Activated CD4-positive, alpha-beta T cell treated with anti-CD3 and anti-CD28 coated beads, Interleukin-2, amount 50 U/mL, for 24 hours (primary cell): Measurements from ENCODE around the gene CCDC172.
"Not testable (repeated sequence)": the region's sequence is repeated elsewhere in the genome, so short reads cannot be mapped to it uniquely, and the experiment has no call there.

Source experiments
- DNase-seq, 2 donors: peaks; one replicate each; pipeline ENCODE4 v3.0.0-alpha.2; 2020; ENCODE audit warnings: low read depth in 1 of 2, low spot score in 1 of 2

CCDC172 gene

GRCh38 chr10:116331815-116332214 is 7.6 kb downstream of the CCDC172 start:
- no peak for DNase-seq

GRCh38 chr10:116336866-116337265 is 12.6 kb downstream of the CCDC172 start:
- DNase-seq: no peak

GRCh38 chr10:116352125-116352524 is 27.9 kb downstream of the CCDC172 start:
- DNase-seq: no peak

GRCh38 chr10:116353817-116354216 is 29.6 kb downstream of the CCDC172 start:
- DNase-seq: no peak

- no peak for DNase-seq
Measured at GRCh38 chr10:116355341-116355740, 31.1 kb downstream of the CCDC172 start.

- DNase-seq: no peak
Measured at GRCh38 chr10:116356833-116357232, 32.6 kb downstream of the CCDC172 start.

- DNase-seq: no peak
Measured at GRCh38 chr10:116364868-116365267, 40.6 kb downstream of the CCDC172 start.

GRCh38 chr10:116371737-116372136 is 47.5 kb downstream of the CCDC172 start:
- DNase-seq: no peak

GRCh38 chr10:116382290-116382689 is 58.0 kb downstream of the CCDC172 start:
- DNase-seq: no peak

- DNase-seq: no peak
Measured at GRCh38 chr10:116385311-116385710, 61.1 kb downstream of the CCDC172 start.

GRCh38 chr10:116385994-116386809 is 62.0 kb downstream of the CCDC172 start:
- DNase-seq: no peak

GRCh38 chr10:116393246-116393831 is 69.1 kb downstream of the CCDC172 start:
- not testable (repeated sequence) for DNase-seq

- DNase-seq: no peak
Measured at GRCh38 chr10:116395223-116395985, 71.2 kb downstream of the CCDC172 start.

GRCh38 chr10:116398224-116398623 is 74.0 kb downstream of the CCDC172 start:
- no peak for DNase-seq

- no peak for DNase-seq
Measured at GRCh38 chr10:116402858-116403257, 78.6 kb downstream of the CCDC172 start.

- DNase-seq: no peak
Measured at GRCh38 chr10:116403740-116404250, 79.5 kb downstream of the CCDC172 start.

- no peak for DNase-seq
Measured at GRCh38 chr10:116408719-116409118, 84.5 kb downstream of the CCDC172 start.

- no peak for DNase-seq
Measured at GRCh38 chr10:116410351-116410750, 86.1 kb downstream of the CCDC172 start.

- no peak for DNase-seq
Measured at GRCh38 chr10:116417821-116418220, 93.6 kb downstream of the CCDC172 start.

- no peak for DNase-seq
Measured at GRCh38 chr10:116418389-116418788, 94.1 kb downstream of the CCDC172 start.

GRCh38 chr10:116421815-116422214 is 97.6 kb downstream of the CCDC172 start:
- DNase-seq: no peak

- DNase-seq: no peak
Measured at GRCh38 chr10:116427671-116428070, 103.4 kb downstream of the CCDC172 start, which contains the start of gene PNLIPRP3. PNLIPRP3 (plus strand) TSS chr10:116427847; CDS start chr10:116428013, 166 bp downstream.
